Uterus (tissue), 2 donors: ENCODE measurements around the gene KCNAB2.

Experiments
- CTCF ChIP-seq, 4 experiments: fragments of 200-600 bp in 2 of 4; fragments of 450-650 bp in 2 of 4; sonication (generic) in 2 of 4; IDR thresholded peaks; one replicate each; pipeline ENCODE4 v1.5.1; 2016 to 2019; ENCODE audit warnings: antibody characterized with exemption in 4 of 4, mild to moderate bottlenecking in 2 of 4, moderate library complexity in 1 of 4
- POLR2A ChIP-seq, 2 donors: fragments of 450-650 bp; IDR thresholded peaks; one replicate each; pipeline ENCODE4 v1.6.1; 2016; ENCODE audit warnings: antibody characterized with exemption in 2 of 2, mild to moderate bottlenecking in 1 of 2, moderate library complexity in 1 of 2

DNA sequence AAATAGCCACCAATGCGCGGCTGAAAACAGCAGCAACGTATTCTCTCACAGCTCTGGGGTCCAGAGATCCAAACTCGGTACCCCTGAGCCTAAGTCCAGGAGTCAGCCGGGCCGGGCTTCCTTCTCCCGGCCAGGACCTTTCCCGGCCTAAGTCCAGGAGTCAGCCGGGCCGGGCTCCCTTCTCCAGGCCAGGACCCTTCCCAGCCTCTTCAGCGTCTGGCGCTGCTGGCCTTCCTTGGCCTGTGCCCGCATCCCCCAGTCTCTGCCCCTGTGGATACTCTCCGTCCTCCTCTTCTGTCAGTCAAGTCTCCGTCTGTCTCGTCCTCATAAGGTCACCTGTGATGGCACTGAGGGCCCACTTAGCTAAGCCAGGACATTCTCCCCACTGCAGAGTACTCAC lies 32.2 kb downstream of the KCNAB2 start:
- no peak for TF ChIP-seq CTCF (IDR thresholded peaks at IDR 0.05)
- no peak for TF ChIP-seq POLR2A (IDR thresholded peaks at IDR 0.05)
